ENCODE measurements around the gene GAB2.

The GAB2 gene

GRCh38 chr11:78221396-78222315, 196.0 kb downstream of the GAB2 start:
- no peak for DNase-seq (ENCODE audit: low read depth)
- TF ChIP-seq CTCF (conservative IDR thresholded peaks at IDR 0.05; ENCODE audit: low read depth, low read length): no peak
- H3K4me3 ChIP-seq (ENCODE audit: low read depth, low read length): no peak overlapping the region

GRCh38 chr11:78220218-78221157, 197.1 kb downstream of the GAB2 start:
- no peak overlapping the region for H3K4me3 ChIP-seq (ENCODE audit: low read depth, low read length)
- no peak for TF ChIP-seq CTCF (conservative IDR thresholded peaks at IDR 0.05; ENCODE audit: low read depth, low read length)
- DNase-seq (ENCODE audit: low read depth): no peak

- TF ChIP-seq CTCF (conservative IDR thresholded peaks at IDR 0.05; ENCODE audit: low read depth, low read length): no peak
- no peak overlapping the region for H3K4me3 ChIP-seq (ENCODE audit: low read depth, low read length)
- no peak for DNase-seq (ENCODE audit: low read depth)
Observed at GRCh38 chr11:78219493-78220217, 198.0 kb downstream of the GAB2 start.

GRCh38 chr11:78218707-78219492, 198.7 kb downstream of the GAB2 start:
- DNase-seq (ENCODE audit: low read depth): no peak
- no peak for TF ChIP-seq CTCF (conservative IDR thresholded peaks at IDR 0.05; ENCODE audit: low read depth, low read length)
- H3K4me3 ChIP-seq (ENCODE audit: low read depth, low read length): no peak overlapping the region

- no peak for DNase-seq (ENCODE audit: low read depth)
- no peak overlapping the region for H3K4me3 ChIP-seq (ENCODE audit: low read depth, low read length)
- TF ChIP-seq CTCF (conservative IDR thresholded peaks at IDR 0.05; ENCODE audit: low read depth, low read length): no peak
Observed at GRCh38 chr11:78217650-78218541, 199.7 kb downstream of the GAB2 start.

All from choroid plexus epithelial cell (primary cell).